HG03103 (cell line): ENCODE measurements around the gene METTL9.

ENCODE experiments used
- ATAC-seq: cut with Tn5 transposase; IDR thresholded peaks from one replicate; pipeline ENCODE4 v1.9.1; 2021; ENCODE audit warnings: low read depth; ENCODE audit not compliant: unreplicated experiment

The METTL9 gene

GRCh38 chr16:21703156-21703555 is 103.8 kb downstream of the METTL9 start:
- no peak for ATAC-seq

- ATAC-seq = no peak
Measured at GRCh38 chr16:21703589-21704174, 104.3 kb downstream of the METTL9 start.

- ATAC-seq = no peak
Measured at GRCh38 chr16:21704266-21704665, 104.9 kb downstream of the METTL9 start.

GRCh38 chr16:21704733-21705132 is 105.4 kb downstream of the METTL9 start:
- ATAC-seq = no peak
